ENCODE data around the gene VWA8.
"Not testable (repeated sequence)": the region's sequence is repeated elsewhere in the genome, so short reads cannot be mapped to it uniquely, and the experiment has no call there.

VWA8 gene

GRCh38 chr13:41643507-41643906 is 317.4 kb downstream of the VWA8 start:
- H3K27ac ChIP-seq = no peak overlapping the region
- TF ChIP-seq, protein P1, sequence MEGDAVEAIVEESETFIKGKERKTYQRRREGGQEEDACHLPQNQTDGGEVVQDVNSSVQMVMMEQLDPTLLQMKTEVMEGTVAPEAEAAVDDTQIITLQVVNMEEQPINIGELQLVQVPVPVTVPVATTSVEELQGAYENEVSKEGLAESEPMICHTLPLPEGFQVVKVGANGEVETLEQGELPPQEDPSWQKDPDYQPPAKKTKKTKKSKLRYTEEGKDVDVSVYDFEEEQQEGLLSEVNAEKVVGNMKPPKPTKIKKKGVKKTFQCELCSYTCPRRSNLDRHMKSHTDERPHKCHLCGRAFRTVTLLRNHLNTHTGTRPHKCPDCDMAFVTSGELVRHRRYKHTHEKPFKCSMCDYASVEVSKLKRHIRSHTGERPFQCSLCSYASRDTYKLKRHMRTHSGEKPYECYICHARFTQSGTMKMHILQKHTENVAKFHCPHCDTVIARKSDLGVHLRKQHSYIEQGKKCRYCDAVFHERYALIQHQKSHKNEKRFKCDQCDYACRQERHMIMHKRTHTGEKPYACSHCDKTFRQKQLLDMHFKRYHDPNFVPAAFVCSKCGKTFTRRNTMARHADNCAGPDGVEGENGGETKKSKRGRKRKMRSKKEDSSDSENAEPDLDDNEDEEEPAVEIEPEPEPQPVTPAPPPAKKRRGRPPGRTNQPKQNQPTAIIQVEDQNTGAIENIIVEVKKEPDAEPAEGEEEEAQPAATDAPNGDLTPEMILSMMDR (conservative IDR thresholded peaks at IDR 0.05) = no peak
- no peak for TF ChIP-seq ZFX (IDR thresholded peaks at IDR 0.05)

DNA sequence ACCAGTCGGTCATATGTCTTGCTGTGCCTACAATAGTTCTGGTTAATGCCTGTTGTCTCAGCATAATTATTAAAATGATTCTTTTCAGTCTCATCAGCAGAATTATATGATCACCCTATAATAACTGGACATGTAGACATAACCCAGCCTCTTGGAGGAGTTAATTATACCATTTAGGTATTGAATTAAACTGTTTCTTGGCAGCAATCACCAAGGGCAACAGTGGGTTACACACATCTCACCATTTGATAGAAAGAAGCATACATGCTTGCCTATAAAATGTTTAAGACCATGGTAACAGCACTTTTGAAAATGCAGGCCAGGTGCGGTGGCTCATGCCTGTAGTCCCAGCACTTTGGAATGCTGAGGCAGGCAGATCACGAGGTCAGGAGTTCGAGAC is 318.9 kb downstream of the VWA8 start:
- TF ChIP-seq ZFX (IDR thresholded peaks at IDR 0.05) = no peak
- TF ChIP-seq, protein P1 (conservative IDR thresholded peaks at IDR 0.05) = no peak
- no peak overlapping the region for H3K27ac ChIP-seq

DNA sequence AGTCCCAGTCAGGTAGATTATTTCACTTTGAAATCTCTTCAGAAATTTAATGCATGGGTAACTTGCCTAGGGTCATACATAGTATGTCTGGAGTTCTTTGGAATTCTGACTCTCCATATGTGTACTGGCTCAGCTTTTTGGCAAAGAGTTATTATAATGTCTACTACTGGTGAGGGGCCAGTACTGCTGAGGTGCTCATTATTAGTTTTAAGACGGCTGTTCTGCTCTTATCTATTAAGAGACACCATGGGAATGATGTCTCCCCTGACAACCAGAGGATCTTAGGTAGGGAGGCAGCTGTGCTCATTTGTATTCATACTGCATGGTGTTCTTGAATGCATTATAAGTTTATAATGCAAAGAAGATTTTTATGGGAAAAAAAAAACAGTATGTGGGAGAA is 319.5 kb downstream of the VWA8 start:
- no peak for TF ChIP-seq ZFX (IDR thresholded peaks at IDR 0.05)
- TF ChIP-seq, protein P1 (conservative IDR thresholded peaks at IDR 0.05) = no peak

DNA sequence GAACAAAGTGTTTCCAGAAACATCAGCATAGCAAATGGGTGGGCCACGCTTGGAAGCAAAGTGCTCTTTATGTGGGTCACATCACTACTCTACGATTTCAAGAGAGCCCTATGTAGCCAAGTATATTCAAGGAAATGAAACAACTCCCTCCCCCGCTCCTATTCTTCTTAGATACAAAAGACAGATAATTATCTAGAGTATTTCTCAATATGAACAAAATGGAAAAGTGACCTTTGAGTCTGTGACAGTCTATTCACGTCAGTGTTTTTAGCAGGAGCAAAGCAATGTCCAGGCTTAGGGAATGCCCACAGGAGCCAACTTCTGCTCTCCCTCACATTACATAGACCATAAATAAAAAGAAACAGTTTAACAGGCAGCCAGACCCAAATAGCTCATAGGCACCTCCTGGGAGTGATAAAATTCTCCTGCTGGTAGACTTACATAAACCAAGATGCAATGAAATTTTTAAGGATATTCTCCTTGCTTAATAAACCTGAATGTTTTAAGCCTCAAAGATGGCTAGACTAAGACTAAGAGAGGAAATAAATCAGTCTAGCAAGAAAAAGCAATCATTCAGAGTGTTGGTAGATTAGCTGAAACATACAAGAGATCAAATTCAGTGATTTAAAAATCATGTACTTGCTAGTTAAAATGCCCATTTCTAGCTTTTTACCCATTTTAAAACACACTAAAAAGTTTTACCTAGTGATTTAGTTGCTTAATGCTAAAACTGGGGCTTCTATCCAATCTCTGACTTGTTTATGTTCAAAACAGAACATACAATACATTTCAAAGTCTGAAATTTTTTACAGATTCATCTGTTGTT is 320.7 kb downstream of the VWA8 start:
- TF ChIP-seq ZFX (IDR thresholded peaks at IDR 0.05) = no peak
- TF ChIP-seq, protein P1 (conservative IDR thresholded peaks at IDR 0.05) = no peak
- H3K27ac ChIP-seq = no peak overlapping the region

More for the DNA sequence above, 319.5 kb downstream of the VWA8 start:
- H3K27ac ChIP-seq = no peak overlapping the region

DNA sequence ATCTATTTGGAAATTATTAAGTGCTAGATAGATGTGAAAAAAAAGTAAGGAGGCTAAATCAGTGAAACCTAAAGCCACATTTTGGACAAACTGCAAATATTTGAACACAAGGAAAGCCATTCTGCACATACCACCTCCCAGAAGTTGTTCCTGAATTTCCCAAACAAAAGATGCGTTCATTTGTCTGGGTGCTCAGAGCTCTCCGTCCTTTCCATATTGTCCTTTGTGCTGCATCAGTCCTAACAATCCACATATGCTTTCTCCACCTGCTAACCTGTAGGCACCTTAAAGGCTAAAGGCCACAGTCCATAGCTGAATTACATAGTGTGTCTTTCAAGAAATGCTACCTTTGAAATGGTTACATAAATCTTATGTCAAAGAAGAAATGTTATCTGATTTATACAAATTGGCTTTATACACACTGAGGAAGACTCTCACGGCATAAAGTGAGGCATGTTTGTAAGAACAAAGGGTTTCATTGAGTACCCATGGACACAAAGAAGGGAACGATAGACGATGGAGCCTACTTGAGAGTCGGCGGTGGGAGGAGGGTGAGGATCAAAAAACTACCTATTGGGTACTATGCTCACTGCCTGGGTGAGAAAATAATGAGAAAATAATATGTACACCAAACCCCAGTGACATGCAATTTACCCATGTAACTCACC is 321.5 kb downstream of the VWA8 start:
- no peak overlapping the region for H3K27ac ChIP-seq
- no peak for TF ChIP-seq ZFX (IDR thresholded peaks at IDR 0.05)
- TF ChIP-seq, protein P1 (conservative IDR thresholded peaks at IDR 0.05) = no peak

DNA sequence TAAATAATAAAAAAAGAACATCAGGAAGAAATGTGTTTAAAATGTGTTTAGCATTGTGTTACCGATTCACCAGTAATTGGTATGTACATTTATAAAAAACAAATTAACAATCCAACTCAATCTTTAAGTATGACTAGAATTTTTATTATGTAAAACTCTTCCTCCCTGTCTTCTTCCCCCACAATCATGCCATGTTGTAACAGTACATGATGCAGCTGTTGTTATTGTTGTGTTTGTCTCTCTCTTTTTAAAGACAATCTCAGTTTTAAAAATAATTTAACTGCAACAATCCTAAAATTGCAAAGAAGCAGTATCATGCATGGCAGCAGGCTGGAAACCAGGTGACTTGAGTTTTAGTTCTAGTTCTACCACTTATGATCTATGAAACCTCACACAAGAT is 323.3 kb downstream of the VWA8 start:
- TF ChIP-seq, protein P1 (conservative IDR thresholded peaks at IDR 0.05) = no peak
- no peak for TF ChIP-seq ZFX (IDR thresholded peaks at IDR 0.05)

GRCh38 chr13:41637032-41637431 is 323.9 kb downstream of the VWA8 start:
- not testable (repeated sequence) for H3K27ac ChIP-seq

More for the DNA sequence above, 323.3 kb downstream of the VWA8 start:
- H3K27ac ChIP-seq = no peak overlapping the region

DNA sequence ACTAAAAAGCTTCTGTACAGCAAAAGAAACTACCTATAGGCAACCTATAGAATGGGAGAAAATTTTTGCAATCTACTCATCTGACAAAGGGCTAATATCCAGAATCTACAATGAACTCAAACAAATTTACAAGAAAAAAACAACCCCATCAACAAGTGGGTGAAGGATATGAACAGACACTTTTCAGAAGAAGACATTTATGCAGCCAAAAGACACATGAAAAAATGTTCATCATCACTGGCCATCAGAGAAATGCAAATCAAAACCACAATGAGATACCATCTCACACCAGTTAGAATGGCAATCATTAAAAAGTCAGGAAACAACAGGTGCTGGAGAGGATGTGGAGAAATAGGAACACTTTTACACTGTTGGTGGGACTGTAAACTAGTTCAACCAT is 324.3 kb downstream of the VWA8 start:
- not testable (repeated sequence) for H3K27ac ChIP-seq

Data from C4-2B (cell line).